Mucosa of descending colon (tissue), 3 donors: Measurements from ENCODE around the gene C12orf50. TPM values are rescaled to one million over a fixed set of nuclear protein-coding genes. Genes with fewer than 3 reads are reported as not detected.

ENCODE experiments used
- ATAC-seq: fragments of 200-7000 bp; cut with Tn5 transposase; one replicate; pipeline ENCODE4 v1.9.1; 2020; ENCODE audit warnings: mild to moderate bottlenecking, moderate library complexity
- DNase-seq, 3 donors: peaks; one replicate each; pipeline ENCODE4 v3.0.0-alpha.2; 2020
- H3K36me3 ChIP-seq: fragments of 200-600 bp; one replicate; pipeline ENCODE4 v1.8.0; 2021; ENCODE audit warnings: low read depth, mild to moderate bottlenecking
- H3K4me1 ChIP-seq: fragments of 200-600 bp; one replicate; pipeline ENCODE4 v1.8.0; 2021; ENCODE audit warnings: low read depth, mild to moderate bottlenecking
- H3K4me3 ChIP-seq: fragments of 200-600 bp; one replicate; pipeline ENCODE4 v1.8.0; 2021; ENCODE audit warnings: mild to moderate bottlenecking
- H3K9me3 ChIP-seq: fragments of 200-600 bp; one replicate; pipeline ENCODE4 v1.8.0; 2021; ENCODE audit warnings: mild to moderate bottlenecking
- CTCF ChIP-seq: fragments of 200-600 bp; IDR thresholded peaks from one replicate; pipeline ENCODE4 v1.8.0; 2022; ENCODE audit warnings: antibody characterized with exemption, mild to moderate bottlenecking
- intact Hi-C, 2 donors: fragments of 100-400 bp; cut with DNase I in 1 of 2; cut with micrococcal nuclease in 1 of 2; formaldehyde crosslinking; loops; one replicate each; pipeline versions ENCODE4 v1.11.0 to v1.11.1; 2022; cut with DNase I, micrococcal nuclease
- total RNA-seq, 3 donors: library from RNA; stranded (reverse); fragmentation: NEBNext Ultra II Directional in 2 of 3; extraction: Animal tissue kit (Norgen Biotek cat#: 25700) in 2 of 3; gene quantifications; one replicate each; pipeline versions ENCODE4 v1.2.1 to v1.2.4, GENCODE V29; 2021 to 2023
- donor health status: DM: no; HTN: no; CAD: no; lungs with moderate emphysema.
- donor health status: DM: no; HTN: no; CAD: no.
- donor health status: DM: no; HTN: yes; CAD: no.

C12orf50 gene
- total RNA-seq, 3 donors from 2014 or later = 0.06 TPM; not detected in 2

GRCh38 chr12:87988534-87988933, 40.7 kb downstream of the C12orf50 start:
- ATAC-seq = no peak
- H3K9me3 ChIP-seq = no peaks in the 10 kb centered on the region
- intact Hi-C loops = no loop called here
- H3K36me3 ChIP-seq = no peaks in the 10 kb centered on the region
- no peak overlapping the region for H3K4me3 ChIP-seq
- DNase-seq = no peak
- no peaks in the 10 kb centered on the region for H3K4me1 ChIP-seq
- TF ChIP-seq CTCF = no peak

DNA sequence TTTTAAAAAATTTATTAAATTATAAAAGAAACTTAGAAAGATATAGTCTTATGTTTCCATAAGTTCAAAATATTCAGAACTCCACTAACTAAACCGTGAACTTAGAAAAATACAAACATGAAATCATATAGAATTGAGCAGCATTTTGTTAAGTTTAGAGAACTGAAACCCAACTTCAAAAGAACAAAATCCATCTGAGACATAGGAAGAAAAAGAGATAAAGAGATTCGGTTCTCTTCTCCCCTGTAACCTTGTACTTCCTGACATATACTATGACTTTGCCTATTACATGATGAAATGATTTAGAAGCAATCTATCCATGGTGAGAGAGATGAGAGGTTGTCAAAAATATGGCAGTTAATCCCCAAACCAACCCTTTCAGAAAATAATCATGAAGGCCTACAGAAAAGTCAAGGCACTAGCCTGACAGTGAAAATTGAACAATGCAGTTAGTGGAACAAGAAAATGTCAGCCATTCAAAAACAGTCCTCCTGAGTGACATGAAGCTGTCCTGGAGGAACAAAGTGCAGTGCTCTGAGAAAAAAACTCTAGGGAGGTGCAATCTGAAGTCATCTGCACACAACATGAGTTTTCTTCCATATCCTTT, 44.0 kb downstream of the C12orf50 start:
- no peaks in the 10 kb centered on the region for H3K4me1 ChIP-seq
- no peak for TF ChIP-seq CTCF
- DNase-seq (no peak), ATAC-seq (no peak)
- no peaks in the 10 kb centered on the region for H3K36me3 ChIP-seq
- H3K4me3 ChIP-seq = no peak overlapping the region
- intact Hi-C loops = no loop called here
- no peaks in the 10 kb centered on the region for H3K9me3 ChIP-seq

- no peak for ATAC-seq
- TF ChIP-seq CTCF = no peak
Measured at GRCh38 chr12:87982208-87982607, 47.0 kb downstream of the C12orf50 start.

DNA sequence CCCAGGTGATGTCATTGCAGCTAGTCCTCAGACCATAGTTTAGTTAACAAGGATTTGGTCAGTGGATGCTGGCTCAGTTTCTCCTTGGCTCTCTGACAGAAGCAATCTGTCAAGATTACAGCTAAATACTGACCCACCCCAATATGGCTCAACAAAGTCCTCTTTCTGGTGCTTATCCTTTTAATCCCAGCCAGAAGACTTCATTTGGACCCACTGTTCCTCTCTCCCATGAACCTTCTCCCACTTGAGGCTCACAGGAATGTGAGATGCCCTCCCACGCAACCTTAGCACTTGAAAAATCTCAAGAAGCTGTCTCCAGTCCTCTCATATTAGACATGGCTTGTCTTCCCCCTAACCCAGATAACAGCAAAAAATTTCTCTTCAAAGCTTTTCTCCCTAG, 47.7 kb downstream of the C12orf50 start:
- no peaks in the 10 kb centered on the region for H3K36me3 ChIP-seq
- DNase-seq (no peak), ATAC-seq (no peak)
- no peaks in the 10 kb centered on the region for H3K9me3 ChIP-seq
- H3K4me3 ChIP-seq = no peak overlapping the region
- no peak for TF ChIP-seq CTCF
- H3K4me1 ChIP-seq = no peaks in the 10 kb centered on the region
- intact Hi-C loops = no loop called here

More at GRCh38 chr12:87982208-87982607, 47.0 kb downstream of the C12orf50 start:
- intact Hi-C loops = no loop called here
- Histone ChIP-seq H3K4me3 (no peak overlapping the region), H3K4me1 (no peaks in the 10 kb centered on the region), H3K9me3 (no peaks in the 10 kb centered on the region), H3K36me3 (no peaks in the 10 kb centered on the region)
- no peak for DNase-seq

GRCh38 chr12:87975879-87976278, 53.3 kb downstream of the C12orf50 start:
- no peak for DNase-seq
- intact Hi-C loops = no loop called here
- no peak overlapping the region for H3K4me3 ChIP-seq
- ATAC-seq = no peak
- no peaks in the 10 kb centered on the region for H3K36me3 ChIP-seq
- no peak for TF ChIP-seq CTCF
- H3K9me3 ChIP-seq = no peaks in the 10 kb centered on the region
- no peaks in the 10 kb centered on the region for H3K4me1 ChIP-seq

GRCh38 chr12:87967871-87968270, 61.3 kb downstream of the C12orf50 start:
- intact Hi-C loops = no loop called here
- Histone ChIP-seq H3K4me3 (no peak overlapping the region), H3K4me1 (no peaks in the 10 kb centered on the region), H3K9me3 (no peaks in the 10 kb centered on the region), H3K36me3 (no peaks in the 10 kb centered on the region)
- no peak for TF ChIP-seq CTCF
- no peak for DNase-seq
- ATAC-seq = no peak
